AG04449 (cell line): ENCODE measurements around the gene ARHGAP10.

Source experiments
- CTCF ChIA-PET: fragments of 350-600 bp; formaldehyde crosslinking; extraction: SDS; loops from one replicate; lab custom pipeline; 2021; ENCODE audit warnings: antibody characterized with exemption; lab: Yijun Ruan, JAX
- POLR2A ChIA-PET: fragments of 400-600, 350-600 bp; formaldehyde crosslinking; extraction: SDS; loops from one replicate; lab custom pipeline; 2020; ENCODE audit warnings: antibody characterized with exemption, inconsistent platforms; lab: Yijun Ruan, JAX
- DNase-seq: peaks from one replicate; pipeline ENCODE4 v3.0.0-alpha.2; 2010; ENCODE audit warnings: low read depth, low spot score
- H3K4me3 ChIP-seq: 2 replicates; pipeline ENCODE4 v1.5.1; 2011; ENCODE audit warnings: low read depth, mild to moderate bottlenecking, control low read depth, low read length
- TF ChIP-seq, protein P1 (sequence below): IDR thresholded peaks from one replicate; pipeline ENCODE4 v1.5.1; 2011; ENCODE audit warnings: mild to moderate bottlenecking, moderate library complexity, low read length, control low read depth, inconsistent platforms; ENCODE audit not compliant: insufficient read depth; ENCODE audit errors: missing control alignments

ARHGAP10 gene

DNA sequence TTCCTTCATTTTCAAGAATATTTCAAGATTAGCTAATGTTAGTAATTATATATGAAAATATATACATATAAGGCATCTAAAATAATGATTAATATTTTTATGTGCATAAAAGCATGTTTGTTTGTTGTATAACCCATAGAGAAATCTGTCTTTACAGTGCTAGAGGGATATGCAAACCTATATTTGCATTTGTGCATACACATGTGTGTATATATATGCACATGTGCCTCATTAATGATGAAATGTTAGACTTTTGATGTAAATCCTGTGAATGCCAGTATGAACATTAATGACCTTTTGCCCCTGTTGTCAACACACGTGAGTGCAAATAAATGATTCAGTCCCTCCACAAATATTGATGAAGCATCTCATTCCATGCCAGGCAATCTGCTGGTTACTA is 197.9 kb downstream of the ARHGAP10 start:
- H3K4me3 ChIP-seq, result no peak overlapping the region
- DNase-seq, result no peak
- POLR2A ChIA-PET, result no interaction called here
- TF ChIP-seq, protein P1, sequence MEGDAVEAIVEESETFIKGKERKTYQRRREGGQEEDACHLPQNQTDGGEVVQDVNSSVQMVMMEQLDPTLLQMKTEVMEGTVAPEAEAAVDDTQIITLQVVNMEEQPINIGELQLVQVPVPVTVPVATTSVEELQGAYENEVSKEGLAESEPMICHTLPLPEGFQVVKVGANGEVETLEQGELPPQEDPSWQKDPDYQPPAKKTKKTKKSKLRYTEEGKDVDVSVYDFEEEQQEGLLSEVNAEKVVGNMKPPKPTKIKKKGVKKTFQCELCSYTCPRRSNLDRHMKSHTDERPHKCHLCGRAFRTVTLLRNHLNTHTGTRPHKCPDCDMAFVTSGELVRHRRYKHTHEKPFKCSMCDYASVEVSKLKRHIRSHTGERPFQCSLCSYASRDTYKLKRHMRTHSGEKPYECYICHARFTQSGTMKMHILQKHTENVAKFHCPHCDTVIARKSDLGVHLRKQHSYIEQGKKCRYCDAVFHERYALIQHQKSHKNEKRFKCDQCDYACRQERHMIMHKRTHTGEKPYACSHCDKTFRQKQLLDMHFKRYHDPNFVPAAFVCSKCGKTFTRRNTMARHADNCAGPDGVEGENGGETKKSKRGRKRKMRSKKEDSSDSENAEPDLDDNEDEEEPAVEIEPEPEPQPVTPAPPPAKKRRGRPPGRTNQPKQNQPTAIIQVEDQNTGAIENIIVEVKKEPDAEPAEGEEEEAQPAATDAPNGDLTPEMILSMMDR, result no peak
- CTCF ChIA-PET, result no interaction called here

DNA sequence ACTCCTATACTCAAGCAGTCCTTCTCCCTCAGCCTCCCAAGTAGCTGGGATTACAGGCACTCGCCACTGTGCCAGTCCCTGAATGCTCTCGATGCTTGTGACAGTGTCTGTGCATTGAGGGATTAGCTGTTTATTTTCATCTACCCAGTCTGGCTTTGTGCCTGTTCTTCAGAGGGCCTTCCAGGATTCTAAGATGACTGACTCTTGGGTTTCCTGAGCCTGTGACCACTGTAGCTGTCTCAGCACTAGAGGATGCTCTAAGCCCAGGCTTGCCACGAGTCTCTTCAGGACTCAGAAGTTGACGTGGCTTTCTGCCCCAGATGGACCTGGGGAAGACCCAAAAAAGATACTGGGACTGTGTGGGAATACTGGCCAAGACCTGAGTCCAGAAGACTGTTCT is 201.4 kb downstream of the ARHGAP10 start:
- no peak overlapping the region for H3K4me3 ChIP-seq
- CTCF ChIA-PET, result interaction anchor here (0.9 to 1.1 kb wide), 2 partner anchors 66 to 188 kb away, joined by 3 read pairs; no protein-coding TSS in a partner anchor
- POLR2A ChIA-PET, result no interaction called here
- TF ChIP-seq, protein P1, result peak; percentile 9
- DNase-seq, result no peak

DNA sequence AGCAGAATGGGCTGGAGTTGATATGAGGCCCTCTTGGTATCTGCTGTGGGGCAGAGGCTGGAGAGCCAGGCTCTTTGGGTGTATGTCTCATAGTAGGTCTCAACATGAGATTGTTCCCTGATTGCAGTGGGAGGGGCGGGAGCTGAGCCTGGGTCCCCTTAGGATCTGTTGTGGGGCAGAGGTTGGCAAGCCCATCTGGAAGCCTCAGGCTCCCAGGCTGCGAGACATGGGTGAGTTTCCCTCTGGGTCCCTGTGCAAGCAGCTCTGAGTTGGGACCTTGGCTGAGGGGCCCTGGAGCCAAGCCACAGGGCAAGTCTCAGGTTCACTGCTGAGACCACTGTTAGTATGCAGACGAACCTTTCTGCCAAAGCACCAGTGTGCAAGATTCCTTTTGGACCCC is 201.9 kb downstream of the ARHGAP10 start:
- POLR2A ChIA-PET, result no interaction called here
- TF ChIP-seq, protein P1, result no peak
- H3K4me3 ChIP-seq, result no peak overlapping the region
- DNase-seq, result no peak
- CTCF ChIA-PET, result interaction anchor here (1.1 kb wide), 1 partner anchor 187 kb away, joined by 3 read pairs; no protein-coding TSS in a partner anchor

DNA sequence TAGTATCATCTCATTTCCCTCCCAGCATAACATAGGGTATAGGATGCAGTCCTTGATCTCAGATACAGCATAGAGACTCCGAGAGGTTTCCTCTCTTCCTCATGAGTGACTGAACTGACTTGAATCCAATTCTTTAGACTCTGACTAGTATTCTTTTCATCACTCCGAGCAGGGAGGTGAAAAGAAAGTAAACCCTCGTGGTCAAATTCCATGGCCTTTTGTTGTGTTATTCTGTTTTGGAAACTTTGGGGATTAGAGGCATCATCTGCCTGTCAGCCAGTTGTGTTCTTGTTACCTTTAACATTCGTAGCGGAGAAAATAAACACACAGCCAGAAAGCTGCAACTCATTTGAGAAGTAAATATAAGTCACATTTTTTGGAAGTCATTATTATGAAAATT is 206.6 kb downstream of the ARHGAP10 start:
- no peak for DNase-seq
- TF ChIP-seq, protein P1, result no peak
- CTCF ChIA-PET, result interaction anchor here (1.1 kb wide), 1 partner anchor 72 kb away, joined by 3 read pairs; no protein-coding TSS in a partner anchor
- no peak overlapping the region for H3K4me3 ChIP-seq
- POLR2A ChIA-PET, result no interaction called here

DNA sequence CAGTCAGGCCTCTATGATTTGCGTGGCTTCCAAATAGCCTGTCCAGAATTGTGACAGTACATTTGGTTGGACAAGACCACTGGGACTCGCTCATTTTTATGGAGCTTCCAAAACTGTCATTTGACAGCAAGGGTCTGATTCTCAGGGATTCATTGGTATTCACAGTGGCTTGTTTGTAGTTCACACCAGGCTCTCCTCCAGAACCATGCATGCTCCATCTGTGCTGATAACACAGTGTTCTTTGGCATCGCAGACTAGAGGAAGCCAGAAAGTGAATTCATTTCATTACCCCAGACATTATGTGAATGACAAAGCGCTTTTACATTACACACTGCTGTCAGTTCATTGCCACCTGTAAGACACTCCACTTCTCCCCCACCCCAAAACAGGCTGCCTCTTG is 208.3 kb downstream of the ARHGAP10 start:
- ChIA-PET POLR2A (no interaction called here), CTCF (interaction anchor here (0.5 to 0.7 kb wide), 2 partner anchors 15 to 182 kb away, joined by 3 read pairs; no protein-coding TSS in a partner anchor)
- DNase-seq, result no peak
- TF ChIP-seq, protein P1, result no peak
- no peak overlapping the region for H3K4me3 ChIP-seq

DNA sequence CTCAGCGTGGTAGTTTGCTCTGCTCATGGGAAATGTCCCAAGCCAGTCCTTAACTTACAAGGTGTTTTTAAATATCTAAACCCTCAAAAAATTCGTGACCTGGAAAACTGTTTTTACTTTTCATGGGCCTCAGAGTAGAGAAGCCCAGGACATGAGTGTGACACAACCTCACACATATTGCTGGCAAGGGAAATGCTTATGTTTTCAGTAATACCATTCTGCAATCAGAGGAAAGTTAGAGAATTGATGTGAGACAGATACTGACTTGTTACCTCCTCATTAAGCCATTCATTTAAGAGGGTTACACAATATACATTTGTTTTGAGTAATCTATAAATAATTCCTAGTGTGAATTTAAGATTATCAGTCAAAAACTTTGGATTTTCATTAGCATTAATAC is 209.5 kb downstream of the ARHGAP10 start:
- no peak for DNase-seq
- CTCF ChIA-PET, result no interaction called here
- TF ChIP-seq, protein P1, result no peak

More for the DNA sequence above, 209.5 kb downstream of the ARHGAP10 start:
- POLR2A ChIA-PET, result no interaction called here
- H3K4me3 ChIP-seq, result no peak overlapping the region
